GM10248 (cell line): ENCODE measurements around the gene TPX2.

ENCODE experiments used
- CTCF ChIA-PET: fragments of 300-600 bp; sonication (Branson Sonifier 250); formaldehyde crosslinking; extraction: SDS; loops from one replicate; lab custom pipeline; 2021; ENCODE audit warnings: antibody characterized with exemption; lab: Yijun Ruan, JAX
- POLR2A ChIA-PET: fragments of 350-650 bp; sonication (Branson Sonifier 250); formaldehyde crosslinking; extraction: SDS; loops from one replicate; lab custom pipeline; 2020; ENCODE audit warnings: antibody characterized with exemption; lab: Yijun Ruan, JAX
- DNase-seq: peaks from one replicate; pipeline ENCODE4 v3.0.0; 2012; ENCODE audit errors: extremely low spot score
- CTCF ChIP-seq: IDR thresholded peaks from 2 replicates; pipeline ENCODE4 v1.5.1; 2012; ENCODE audit warnings: mild to moderate bottlenecking, low read depth; ENCODE audit errors: extremely low read depth, missing control alignments, control extremely low read depth

Gene TPX2

GRCh38 chr20:31816221-31816620 is 77.1 kb downstream of the TPX2 start:
- no peak for TF ChIP-seq CTCF
- no peak for DNase-seq
- POLR2A ChIA-PET: no interaction called here
- CTCF ChIA-PET: interaction anchor here (0.9 to 15.0 kb wide), 4 partner anchors 20 to 36 kb away, joined by 3 to 154 read pairs (median 11); no protein-coding TSS in a partner anchor

DNA sequence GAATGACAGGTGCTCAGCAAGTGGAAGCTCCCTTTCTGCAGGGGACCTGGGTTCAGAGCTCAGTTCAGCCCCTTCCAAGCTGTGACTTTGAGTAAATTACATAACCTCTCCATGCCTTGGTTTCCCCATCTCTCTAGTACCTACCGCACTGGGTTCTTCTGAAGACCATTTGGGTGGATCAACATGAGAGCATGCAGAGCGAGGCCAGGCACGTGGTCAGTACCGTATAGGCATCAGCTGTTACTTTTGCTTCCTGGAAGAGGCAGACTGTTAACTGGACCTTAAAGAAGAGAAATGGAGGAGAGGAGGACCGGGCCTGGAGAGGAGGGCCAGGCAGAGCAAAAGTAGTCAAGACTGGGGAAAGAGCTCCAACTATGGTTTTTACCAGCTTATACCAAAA is 78.4 kb downstream of the TPX2 start:
- POLR2A ChIA-PET: no interaction called here
- CTCF ChIA-PET: interaction anchor here (0.8 to 15.0 kb wide), 9 partner anchors 9 to 274 kb away, joined by 3 to 154 read pairs (median 4); partner anchors contain the start of gene PDRG1
- TF ChIP-seq CTCF: no peak
- no peak for DNase-seq

DNA sequence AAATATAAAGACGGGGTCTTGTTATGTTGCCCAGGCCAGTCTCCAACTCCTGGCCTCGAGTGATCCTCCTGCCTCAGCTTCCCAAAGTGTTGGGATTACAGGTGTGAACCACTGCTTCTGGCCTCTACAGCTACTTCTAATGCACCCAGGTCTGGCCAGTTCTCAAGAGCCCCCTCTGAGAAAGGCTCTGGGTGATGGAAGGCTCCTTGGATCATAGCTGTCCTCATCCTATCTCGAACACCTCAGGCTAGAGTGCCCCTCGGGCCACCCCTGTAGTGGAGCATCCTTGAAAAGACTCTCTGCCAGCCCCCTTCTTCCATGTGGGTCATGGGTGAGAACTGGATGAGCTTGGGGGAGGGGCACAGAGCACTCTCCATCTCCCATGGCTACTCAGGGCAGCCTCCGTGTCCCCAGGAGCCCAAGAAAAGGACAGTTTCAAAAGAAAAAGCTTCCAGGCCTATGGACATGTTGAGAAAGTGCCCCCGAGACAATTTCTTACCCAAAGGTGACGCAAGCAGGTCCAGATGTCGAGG is 79.4 kb downstream of the TPX2 start:
- POLR2A ChIA-PET: no interaction called here
- DNase-seq: no peak
- TF ChIP-seq CTCF: no peak
- CTCF ChIA-PET: interaction anchor here (0.8 to 15.0 kb wide), 8 partner anchors 8 to 273 kb away, joined by 3 to 154 read pairs (median 3); partner anchors contain the start of gene PDRG1

GRCh38 chr20:31819083-31819784 is 80.1 kb downstream of the TPX2 start, which contains the start of gene MYLK2:
Gene MYLK2, plus strand, starts transcription at chr20:31819356. Its CDS starts 225 bp downstream, at chr20:31819581.
- POLR2A ChIA-PET: no interaction called here
- TF ChIP-seq CTCF: no peak
- CTCF ChIA-PET: interaction anchor here (1.1 to 15.0 kb wide), 4 partner anchors 17 to 213 kb away, joined by 3 to 154 read pairs (median 70); partner anchors contain the start of gene FOXS1
- DNase-seq: no peak

DNA sequence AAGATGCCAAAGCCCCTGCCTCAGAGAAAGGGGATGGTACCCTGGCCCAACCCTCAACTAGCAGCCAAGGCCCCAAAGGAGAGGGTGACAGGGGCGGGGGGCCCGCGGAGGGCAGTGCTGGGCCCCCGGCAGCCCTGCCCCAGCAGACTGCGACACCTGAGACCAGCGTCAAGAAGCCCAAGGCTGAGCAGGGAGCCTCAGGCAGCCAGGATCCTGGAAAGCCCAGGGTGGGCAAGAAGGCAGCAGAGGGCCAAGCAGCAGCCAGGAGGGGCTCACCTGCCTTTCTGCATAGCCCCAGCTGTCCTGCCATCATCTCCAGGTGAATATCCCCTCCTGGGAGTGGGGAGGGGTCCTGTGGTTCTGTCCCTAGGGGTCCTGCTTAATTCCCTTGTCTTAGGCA is 81.1 kb downstream of the TPX2 start:
- no peak for TF ChIP-seq CTCF
- DNase-seq: no peak
- ChIA-PET POLR2A (no interaction called here), CTCF (interaction anchor here (4.7 to 15.0 kb wide), 3 partner anchors 16 to 32 kb away, joined by 53 to 154 read pairs (median 87); partner anchors contain the start of gene FOXS1)

DNA sequence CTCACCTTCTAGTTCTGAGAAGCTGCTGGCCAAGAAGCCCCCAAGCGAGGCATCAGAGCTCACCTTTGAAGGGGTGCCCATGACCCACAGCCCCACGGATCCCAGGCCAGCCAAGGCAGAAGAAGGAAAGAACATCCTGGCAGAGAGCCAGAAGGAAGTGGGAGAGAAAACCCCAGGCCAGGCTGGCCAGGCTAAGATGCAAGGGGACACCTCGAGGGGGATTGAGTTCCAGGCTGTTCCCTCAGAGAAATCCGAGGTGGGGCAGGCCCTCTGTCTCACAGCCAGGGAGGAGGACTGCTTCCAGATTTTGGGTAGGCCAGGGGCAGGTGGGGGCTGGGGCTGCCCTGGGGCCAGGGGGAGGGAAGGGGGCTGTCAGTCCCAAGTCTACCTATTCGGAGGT is 82.3 kb downstream of the TPX2 start:
- no peak for TF ChIP-seq CTCF
- ChIA-PET POLR2A (no interaction called here), CTCF (interaction anchor here (4.6 to 15.0 kb wide), 5 partner anchors 13 to 210 kb away, joined by 42 to 154 read pairs (median 61); partner anchors contain the start of gene FOXS1)
- DNase-seq: no peak
